ENCODE measurements around the gene CAGE1.
"Not testable (repeated sequence)": the region's sequence is repeated elsewhere in the genome, so short reads cannot be mapped to it uniquely, and the experiment has no call there.

The CAGE1 gene

GRCh38 chr6:7406743-7407142 is 17.2 kb upstream of the CAGE1 start:
- no peak for DNase-seq

- no peak for DNase-seq
Observed at GRCh38 chr6:7404546-7404945, 15.0 kb upstream of the CAGE1 start.

- no peak for DNase-seq
Observed at GRCh38 chr6:7402716-7403115, 13.2 kb upstream of the CAGE1 start.

- DNase-seq, result no peak
Observed at GRCh38 chr6:7401075-7401474, 11.5 kb upstream of the CAGE1 start.

GRCh38 chr6:7392402-7392801 is 2.9 kb upstream of the CAGE1 start:
- no peak for DNase-seq

- DNase-seq, result no peak
Observed at GRCh38 chr6:7391151-7391550, 1.6 kb upstream of the CAGE1 start.

GRCh38 chr6:7390226-7390878 is 810 bp upstream of the CAGE1 start:
- no peak for DNase-seq

GRCh38 chr6:7389162-7389450 is 436 bp downstream of the CAGE1 start:
- peak; percentile 94 for DNase-seq

GRCh38 chr6:7381092-7381491 is 8.4 kb downstream of the CAGE1 start:
- DNase-seq, result peak; percentile 8

- no peak for DNase-seq
Observed at GRCh38 chr6:7378740-7379139, 10.8 kb downstream of the CAGE1 start.

- no peak for DNase-seq
Observed at GRCh38 chr6:7377961-7378360, 11.6 kb downstream of the CAGE1 start.

- no peak for DNase-seq
Observed at GRCh38 chr6:7373739-7374138, 15.8 kb downstream of the CAGE1 start.

- DNase-seq, result no peak
Observed at GRCh38 chr6:7367408-7367807, 22.1 kb downstream of the CAGE1 start.

GRCh38 chr6:7351916-7352315 is 37.6 kb downstream of the CAGE1 start:
- not testable (repeated sequence) for DNase-seq

GRCh38 chr6:7350591-7350990 is 39.0 kb downstream of the CAGE1 start:
- not testable (repeated sequence) for DNase-seq

GRCh38 chr6:7347551-7347997 is 42.0 kb downstream of the CAGE1 start:
- peak; percentile 91 for DNase-seq

- not testable (repeated sequence) for DNase-seq
Observed at GRCh38 chr6:7344773-7345450, 44.6 kb downstream of the CAGE1 start.

GRCh38 chr6:7343546-7344475 is 45.7 kb downstream of the CAGE1 start:
- peak; percentile 43 for DNase-seq

- peak; percentile 97 for DNase-seq
Observed at GRCh38 chr6:7341989-7342742, 47.4 kb downstream of the CAGE1 start.

- DNase-seq, result no peak
Observed at GRCh38 chr6:7341271-7341670, 48.3 kb downstream of the CAGE1 start.

GRCh38 chr6:7339007-7339732 is 50.4 kb downstream of the CAGE1 start:
- DNase-seq, result peak; percentile 49

- DNase-seq, result no peak
Observed at GRCh38 chr6:7338031-7338430, 51.5 kb downstream of the CAGE1 start.
